Aorta (tissue), 5 donors: ENCODE results near the gene TEAD4. TPM values are rescaled to one million over a fixed set of nuclear protein-coding genes. Genes with fewer than 3 reads are reported as not detected.

ENCODE experiments used
- ATAC-seq: fragments of 200-7000 bp; cut with Tn5 transposase; one replicate; pipeline ENCODE4 v1.9.1; 2022; ENCODE audit warnings: moderate library complexity; ENCODE audit not compliant: low FRiP score
- DNase-seq, 2 donors: peaks; one replicate each; pipeline ENCODE4 v3.0.0-alpha.2; 2020
- H3K27ac ChIP-seq, 2 donors: one replicate each; pipeline ENCODE4 v1.5.1; 2013; ENCODE audit warnings: low read length in 2 of 2, mild to moderate bottlenecking in 2 of 2, moderate library complexity in 2 of 2, control low read depth in 1 of 2, inconsistent platforms in 1 of 2, low read depth in 1 of 2
- H3K27me3 ChIP-seq, 2 donors: one replicate each; pipeline ENCODE4 v1.6.1; 2013; ENCODE audit warnings: control low read depth in 1 of 2, low read length in 1 of 2, mild to moderate bottlenecking in 1 of 2, moderate library complexity in 1 of 2; ENCODE audit not compliant: insufficient read depth in 2 of 2, control insufficient read depth in 1 of 2
- H3K36me3 ChIP-seq, 2 donors: one replicate each; pipeline ENCODE4 v1.6.1; 2013; ENCODE audit warnings: control low read depth in 1 of 2, low read length in 1 of 2, mild to moderate bottlenecking in 1 of 2; ENCODE audit not compliant: insufficient read depth in 2 of 2, control insufficient read depth in 1 of 2
- H3K4me1 ChIP-seq, 2 donors: one replicate each; pipeline ENCODE4 v1.6.1; 2013; ENCODE audit warnings: low read length in 2 of 2, control low read depth in 1 of 2, mild to moderate bottlenecking in 1 of 2, moderate library complexity in 1 of 2; ENCODE audit not compliant: insufficient read depth in 2 of 2, control insufficient read depth in 1 of 2
- H3K4me3 ChIP-seq, 2 donors: one replicate each; pipeline ENCODE4 v1.5.1; 2013; ENCODE audit warnings: low read length in 2 of 2, control low read depth in 1 of 2, mild to moderate bottlenecking in 1 of 2
- H3K9me3 ChIP-seq: one replicate; pipeline ENCODE4 v1.6.1; 2013; ENCODE audit warnings: mild to moderate bottlenecking, low read length; ENCODE audit not compliant: control insufficient read depth
- WGBS, 2 donors: extraction: QIAGEN DNeasy Blood & Tissue Kit; methylation state at CpG; one replicate each; pipeline ENCODE4 v1.1.7; 2013; 5-methylcytosine and 5-hydroxymethylcytosine counted together
- intact Hi-C, 2 donors: fragments of 100-400 bp; cut with DNase I; formaldehyde crosslinking; loops; one replicate each; pipeline versions ENCODE4 v1.14.2 to v1.15.0; 2022
- polyA plus RNA-seq, 2 donors: library from polyadenylated mRNA; stranded (reverse); fragments of 200-250 nt; gene quantifications; one replicate each; pipeline ENCODE4 v1.2.3, GENCODE V29; 2013
- total RNA-seq, 2 donors: library from RNA; stranded (reverse); fragmentation: NEBNext Ultra II Directional; extraction: Animal tissue kit (Norgen Biotek cat#: 25700); gene quantifications; one replicate each; pipeline ENCODE4 v1.2.1, GENCODE V29; 2021
- donor health status: healthy with polysubstance abuse.
- donor health status: Bipolar disorder and iron deficiency.
- donor health status: DM: no; HTN: no; CAD: no.
- donor health status: DM: no; HTN: no; CAD: no.
- donor health status: DM: yes; HTN: yes; CAD: no.

TEAD4 gene
- total and polyA plus RNA-seq, 4 donors = 8.9 to 29.0 (median 20.2) TPM

DNA sequence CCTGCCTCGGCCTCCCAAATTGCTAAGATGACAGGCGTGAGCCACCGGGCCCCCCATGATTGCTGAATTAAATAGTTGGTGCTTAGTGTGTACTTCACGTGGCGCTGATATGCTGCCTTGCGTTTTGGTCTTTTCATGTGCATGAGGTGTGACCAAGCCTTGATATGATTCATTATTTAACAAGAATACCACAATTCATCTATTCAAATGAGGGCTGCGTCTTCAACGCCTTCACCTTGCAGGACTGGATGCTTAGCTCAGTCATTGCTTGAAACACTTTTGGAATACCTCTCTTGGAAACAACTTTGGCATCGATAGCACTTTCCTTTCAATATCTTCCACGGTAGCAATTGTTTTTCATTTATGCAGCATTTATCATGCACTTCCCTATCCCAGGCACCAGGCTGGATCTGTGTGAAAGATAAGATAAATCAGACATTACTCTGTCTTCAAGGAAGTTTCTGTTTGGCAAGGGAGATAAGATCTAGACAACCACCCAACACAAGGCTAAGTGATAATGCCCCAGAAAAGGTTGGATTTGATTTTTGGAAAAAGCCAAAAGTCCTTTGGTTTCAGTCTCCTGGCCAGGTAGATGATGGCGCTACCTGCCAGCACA, 1.3 kb upstream of the TEAD4 start:
- no peaks in the 10 kb centered on the region for H3K4me1 ChIP-seq
- H3K9me3 ChIP-seq = no peaks in the 10 kb centered on the region
- H3K27ac ChIP-seq = peak overlapping the region in 1 of 2 donors; percentile 85
- no peak for DNase-seq
- no peak for ATAC-seq
- 74 to 77% methylated on average over 11 of the region's 11 CpGs for WGBS, 2 donors
- peak overlapping the region in 1 of 2 donors; percentile 38 for H3K4me3 ChIP-seq
- H3K36me3 ChIP-seq = no peaks in the 10 kb centered on the region
- H3K27me3 ChIP-seq = no peaks in the 10 kb centered on the region
- intact Hi-C loops = no loop called here

DNA sequence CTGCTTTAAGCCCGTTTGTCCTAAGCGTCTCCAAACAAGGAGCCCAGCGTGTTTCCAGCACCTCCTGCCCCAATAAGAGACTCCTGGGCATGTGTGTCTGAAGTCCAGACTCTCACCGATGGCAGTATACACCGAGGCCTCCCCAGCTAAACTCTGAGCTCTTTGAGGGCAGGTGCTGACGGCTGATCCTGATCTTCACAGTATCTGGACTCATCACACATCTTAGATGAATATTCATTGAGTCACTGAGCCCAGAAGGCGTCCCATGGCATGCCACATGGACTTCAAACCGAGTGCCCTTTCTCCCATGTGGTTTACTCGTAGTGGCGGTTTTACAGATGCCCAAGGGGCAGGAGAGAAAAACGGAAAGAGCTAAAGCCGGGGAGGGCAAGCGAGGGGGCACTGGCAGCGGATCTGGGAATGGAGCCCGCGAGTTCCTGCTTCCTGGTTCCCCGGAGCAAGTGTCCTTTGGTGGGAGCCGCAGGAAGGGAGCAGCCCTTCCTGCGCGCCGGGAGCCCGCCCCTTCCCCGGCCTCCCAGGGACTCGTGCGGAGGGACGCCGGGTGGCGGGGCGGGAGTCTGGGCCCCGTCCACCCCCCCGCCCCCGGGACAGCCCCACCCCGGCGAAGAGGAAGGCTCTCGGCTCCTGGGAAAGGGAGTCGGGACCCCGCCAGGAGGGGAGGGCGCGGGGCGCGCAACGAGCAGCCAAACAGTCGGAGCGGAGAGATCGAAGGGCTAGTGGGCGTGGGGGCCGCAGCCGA, 585 bp upstream of the TEAD4 start:
- Histone ChIP-seq H3K4me1 (no peaks in the 10 kb centered on the region), H3K9me3 (no peaks in the 10 kb centered on the region), H3K36me3 (no peaks in the 10 kb centered on the region), H3K27me3 (no peaks in the 10 kb centered on the region), H3K27ac (peak overlapping the region; percentile 50 to 85), H3K4me3 (peak overlapping the region; percentile 38 to 96)
- intact Hi-C loops = loop anchor here in 1 of 2 donors (1.0 kb wide), 1 partner anchor 40 kb away; no protein-coding TSS in a partner anchor
- WGBS, 2 donors = 0 to 1% methylated on average over 21 to 48 of the region's 48 CpGs
- ATAC-seq (peak; percentile 77), DNase-seq (peak; percentile 69 to 88)

DNA sequence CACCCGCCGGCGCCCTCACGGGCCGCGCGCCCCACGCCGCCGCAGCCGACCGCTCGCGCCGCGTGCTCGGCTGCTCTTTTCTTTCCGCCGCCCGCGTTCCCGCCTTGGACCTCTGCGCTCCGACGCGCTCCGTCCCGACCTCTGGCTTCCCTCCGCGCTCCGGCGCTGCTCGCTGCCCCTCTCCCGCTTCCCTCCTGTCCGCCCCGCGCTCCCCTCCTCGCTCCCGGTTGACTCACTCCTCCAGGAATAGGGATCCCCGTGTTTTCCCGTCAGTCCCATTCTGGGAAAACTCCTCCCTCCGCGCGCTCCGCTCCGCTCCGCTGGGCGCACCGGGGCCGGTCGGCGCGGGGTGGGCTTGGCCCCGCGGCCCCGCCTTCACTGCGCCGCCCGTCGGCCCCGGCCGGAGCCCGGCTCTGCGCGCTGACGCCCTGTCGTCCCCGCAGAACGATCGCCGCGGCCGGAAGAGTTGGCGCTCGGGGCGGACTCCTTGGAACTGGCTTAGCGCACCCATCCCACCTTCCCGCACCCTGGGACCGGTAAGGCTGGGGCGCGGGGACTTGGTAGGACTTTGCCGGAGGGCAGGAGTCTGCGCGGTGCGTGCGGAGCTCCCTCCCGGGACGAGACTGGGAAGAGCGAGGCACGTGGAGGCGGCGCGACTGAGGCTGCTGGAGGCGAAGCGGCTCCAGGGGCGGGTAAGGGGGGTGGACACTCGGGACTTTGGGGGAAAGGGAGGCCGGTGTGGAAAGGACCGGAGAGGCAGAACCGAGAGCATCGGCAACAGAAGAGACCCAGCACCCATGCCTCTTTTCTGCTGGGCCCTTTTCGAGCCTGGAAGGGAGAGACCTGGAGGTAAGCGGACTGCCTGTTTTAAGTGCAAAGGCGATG, 550 bp downstream of the TEAD4 start:
- ATAC-seq (peak; percentile 78), DNase-seq (peak; percentile 83 to 93)
- no peaks in the 10 kb centered on the region for H3K4me1 ChIP-seq
- H3K4me3 ChIP-seq = peak overlapping the region; percentile 38 to 96
- no peaks in the 10 kb centered on the region for H3K27me3 ChIP-seq
- intact Hi-C loops = loop anchor here in 1 of 2 donors (1.0 to 5.0 kb wide), 2 partner anchors 39 to 83 kb away; no protein-coding TSS in a partner anchor
- H3K27ac ChIP-seq = peak overlapping the region in 1 of 2 donors; percentile 81
- no peaks in the 10 kb centered on the region for H3K9me3 ChIP-seq
- 2% methylated on average over 87 to 104 of the region's 104 CpGs for WGBS, 2 donors
- no peaks in the 10 kb centered on the region for H3K36me3 ChIP-seq

DNA sequence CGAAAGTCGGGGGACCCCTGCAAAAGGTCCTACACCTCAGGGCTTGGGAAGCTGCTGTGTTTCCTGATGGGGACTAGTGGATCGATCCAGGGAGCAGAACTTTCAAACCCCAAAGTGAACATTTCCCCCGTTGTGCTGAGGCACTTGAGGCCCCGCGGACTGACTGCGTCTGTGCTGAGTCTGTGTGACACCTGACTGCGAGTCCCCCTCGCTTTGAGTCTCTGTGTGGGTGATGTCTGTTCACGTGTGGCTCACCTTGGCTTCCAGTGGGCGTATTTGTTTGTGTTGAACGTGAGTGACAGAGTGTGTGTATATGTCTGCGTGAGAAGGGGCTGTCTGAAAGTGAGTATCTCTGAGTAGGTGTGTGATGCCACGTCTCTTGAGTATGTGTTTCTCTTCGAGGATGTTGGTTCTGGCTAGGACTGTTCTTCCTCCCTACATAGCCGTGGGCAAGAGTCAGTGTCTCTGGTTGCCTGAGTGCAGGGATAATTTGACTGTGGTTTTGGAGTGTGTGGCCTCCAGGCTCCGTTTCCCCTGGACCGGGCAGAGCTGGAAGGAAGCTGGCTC, 1.3 kb downstream of the TEAD4 start:
- ATAC-seq = peak; percentile 3
- no peak for DNase-seq
- no peaks in the 10 kb centered on the region for H3K27me3 ChIP-seq
- intact Hi-C loops = loop anchor here in 1 of 2 donors (5.0 kb wide), 1 partner anchor 82 kb away; no protein-coding TSS in a partner anchor
- 40 to 41% methylated on average over 18 of the region's 18 CpGs for WGBS, 2 donors
- no peaks in the 10 kb centered on the region for H3K36me3 ChIP-seq
- H3K4me3 ChIP-seq = peak overlapping the region in 1 of 2 donors; percentile 38
- H3K9me3 ChIP-seq = no peaks in the 10 kb centered on the region
- peak overlapping the region in 1 of 2 donors; percentile 9 for H3K27ac ChIP-seq
- no peaks in the 10 kb centered on the region for H3K4me1 ChIP-seq

DNA sequence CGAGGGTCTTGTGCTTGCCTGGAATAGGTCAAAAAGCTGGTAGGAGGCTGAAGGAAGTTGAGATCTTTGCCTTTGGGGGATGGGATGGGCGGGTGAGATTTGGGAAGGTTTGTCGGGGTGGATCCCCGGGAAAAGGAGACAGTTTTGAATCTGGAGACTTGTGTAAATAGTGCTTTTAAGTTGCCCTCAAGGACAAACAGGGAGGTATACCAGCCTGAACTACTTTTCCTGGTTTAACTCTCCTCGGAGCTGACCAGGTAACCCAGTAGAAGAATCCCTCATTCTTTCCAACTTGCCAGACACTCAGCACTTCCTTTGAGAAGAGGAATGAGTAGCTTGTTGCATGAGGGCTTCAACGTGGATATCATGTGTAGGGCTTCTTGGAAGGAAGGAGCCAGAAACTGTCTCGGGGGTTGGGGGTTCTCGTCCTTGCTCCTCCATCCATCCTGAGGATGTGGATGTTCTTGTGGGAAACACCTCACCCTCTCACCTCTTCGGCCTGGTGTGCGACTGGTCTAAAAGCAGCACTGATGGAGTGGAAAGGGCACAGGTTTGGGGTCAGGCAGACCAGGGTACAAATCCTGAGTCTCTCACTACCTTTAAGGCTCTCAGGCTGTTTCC, 1.9 kb downstream of the TEAD4 start:
- 78 to 79% methylated on average over 10 of the region's 10 CpGs for WGBS, 2 donors
- H3K27ac ChIP-seq = no peak overlapping the region
- H3K4me1 ChIP-seq = no peaks in the 10 kb centered on the region
- intact Hi-C loops = loop anchor here in 1 of 2 donors (5.0 kb wide), 1 partner anchor 81 kb away; no protein-coding TSS in a partner anchor
- no peaks in the 10 kb centered on the region for H3K27me3 ChIP-seq
- H3K9me3 ChIP-seq = no peaks in the 10 kb centered on the region
- DNase-seq (no peak), ATAC-seq (no peak)
- H3K36me3 ChIP-seq = no peaks in the 10 kb centered on the region
- no peak overlapping the region for H3K4me3 ChIP-seq

DNA sequence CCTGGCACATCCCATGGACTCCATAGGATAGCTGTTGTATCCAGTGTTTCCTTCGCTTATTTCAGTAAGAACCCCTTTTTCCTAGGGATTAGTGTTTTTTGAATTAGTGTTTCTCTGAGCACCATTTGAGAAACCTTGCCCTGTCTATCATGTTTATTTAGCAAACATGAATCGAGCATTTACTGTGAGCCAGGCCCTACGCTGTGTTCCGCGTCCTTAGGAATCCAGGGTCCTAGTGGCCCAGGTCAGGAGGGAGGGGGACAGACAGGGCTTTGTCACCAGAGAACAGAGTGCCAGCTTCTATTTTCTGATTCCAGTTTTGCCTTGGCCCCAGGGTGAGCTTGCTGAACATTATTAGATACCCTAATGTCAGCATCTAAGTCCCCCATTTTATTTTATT, 2.5 kb downstream of the TEAD4 start:
- no peaks in the 10 kb centered on the region for H3K27me3 ChIP-seq
- WGBS, 2 donors = 90 to 91% methylated on average over 5 of the region's 5 CpGs
- no peaks in the 10 kb centered on the region for H3K4me1 ChIP-seq
- no peak overlapping the region for H3K27ac ChIP-seq
- ATAC-seq (no peak), DNase-seq (no peak)
- H3K36me3 ChIP-seq = no peaks in the 10 kb centered on the region
- H3K4me3 ChIP-seq = no peak overlapping the region
- intact Hi-C loops = loop anchor here in 1 of 2 donors (5.0 kb wide), 1 partner anchor 81 kb away; no protein-coding TSS in a partner anchor
- no peaks in the 10 kb centered on the region for H3K9me3 ChIP-seq

DNA sequence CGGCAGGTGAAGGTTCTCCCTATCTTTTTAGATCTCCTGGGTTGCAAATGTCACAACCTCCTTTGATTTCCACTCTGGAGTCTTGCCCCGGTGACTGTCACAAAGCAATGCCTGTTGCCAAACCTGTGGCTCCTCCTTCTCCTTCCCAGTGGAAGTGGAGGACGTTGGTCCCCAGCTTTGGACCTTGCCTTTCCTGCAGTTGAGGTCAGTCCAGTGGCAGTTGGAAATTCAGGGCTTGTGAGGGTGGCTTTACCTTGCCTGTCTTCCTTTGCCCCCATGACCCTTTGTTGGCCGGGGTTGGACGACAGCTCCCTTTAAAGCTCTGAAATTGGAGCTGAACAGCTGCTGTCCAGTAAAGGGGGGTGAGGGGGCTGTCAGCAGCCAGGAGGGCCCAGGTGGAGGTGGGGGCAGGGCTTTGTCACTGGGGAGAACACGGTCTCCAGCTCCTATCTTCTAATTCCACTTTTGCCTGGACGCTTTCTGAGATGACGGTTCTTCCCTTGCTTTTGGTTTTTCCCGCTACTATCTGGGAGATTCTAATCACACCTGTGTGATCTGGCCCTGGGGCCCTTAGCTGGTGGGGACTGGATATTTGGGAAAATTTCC, 4.1 kb downstream of the TEAD4 start:
- Histone ChIP-seq H3K36me3 (no peaks in the 10 kb centered on the region), H3K27me3 (no peaks in the 10 kb centered on the region), H3K4me1 (no peaks in the 10 kb centered on the region), H3K4me3 (no peak overlapping the region), H3K9me3 (no peaks in the 10 kb centered on the region), H3K27ac (no peak overlapping the region)
- 79 to 80% methylated on average over 9 of the region's 9 CpGs for WGBS, 2 donors
- intact Hi-C loops = loop anchor here in 1 of 2 donors (5.0 kb wide), 1 partner anchor 79 kb away; no protein-coding TSS in a partner anchor
- DNase-seq (no peak), ATAC-seq (no peak)
